ENCODE measurements around the gene CDKN3. TPM values are rescaled to one million over a fixed set of nuclear protein-coding genes. Genes with fewer than 3 reads are reported as not detected.

CDKN3 gene
- total RNA-seq, 2 experiments from 2014 or later = 116 to 123 TPM

GRCh38 chr14:54356172-54356571, 40.6 kb upstream of the CDKN3 start:
- no peak overlapping the region for H3K4me3 Mint-ChIP-seq
- no peak overlapping the region for H3K27ac Mint-ChIP-seq
- peaks cover 6% of the 10 kb centered on the region for H3K4me1 Mint-ChIP-seq (ENCODE audit: low read depth)
- H3K27me3 Mint-ChIP-seq (ENCODE audit: low read depth) = peaks cover 38% of the 10 kb centered on the region
- no peak for ATAC-seq
- H3K36me3 Mint-ChIP-seq (ENCODE audit: low read depth) = no peaks in the 10 kb centered on the region
- no peaks in the 10 kb centered on the region for H3K9me3 Mint-ChIP-seq (ENCODE audit: insufficient read depth)
- ChIA-PET POLR2A (no interaction called here), CTCF (interaction anchor here (1.9 kb wide), 1 partner anchor 8 kb away, joined by 11 read pairs; no protein-coding TSS in a partner anchor)
- no peak for DNase-seq

DNA sequence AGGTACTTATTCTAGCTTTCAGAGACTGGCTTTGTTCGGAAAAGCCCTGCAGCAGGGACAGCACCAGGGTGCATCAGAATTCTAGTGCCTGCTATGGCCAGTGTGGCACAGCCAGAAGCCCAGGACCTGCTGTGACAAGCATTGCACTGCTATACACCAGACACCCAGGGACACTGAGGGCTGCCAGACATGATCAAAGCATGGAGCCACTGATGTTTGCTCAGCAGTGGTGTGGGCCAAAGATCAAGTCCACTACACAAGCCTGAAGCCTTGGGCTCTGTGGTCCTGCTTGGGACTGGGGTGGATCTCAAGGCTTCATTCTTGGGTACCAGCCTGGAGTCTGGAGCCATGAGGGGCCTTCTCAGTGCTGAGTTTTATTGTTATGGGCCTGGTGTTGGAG, 36.1 kb upstream of the CDKN3 start:
- H3K27ac Mint-ChIP-seq = no peak overlapping the region
- H3K36me3 Mint-ChIP-seq (ENCODE audit: low read depth) = no peaks in the 10 kb centered on the region
- POLR2A ChIA-PET = no interaction called here
- DNase-seq = no peak
- H3K9me3 Mint-ChIP-seq (ENCODE audit: insufficient read depth) = no peaks in the 10 kb centered on the region
- no peak for ATAC-seq
- peaks cover 43% of the 10 kb centered on the region for H3K27me3 Mint-ChIP-seq (ENCODE audit: low read depth)
- CTCF ChIA-PET = interaction anchor here (2.1 kb wide), 1 partner anchor 12 kb away, joined by 14 read pairs; no protein-coding TSS in a partner anchor
- no peak overlapping the region for H3K4me3 Mint-ChIP-seq
- peaks cover 6% of the 10 kb centered on the region for H3K4me1 Mint-ChIP-seq (ENCODE audit: low read depth)

DNA sequence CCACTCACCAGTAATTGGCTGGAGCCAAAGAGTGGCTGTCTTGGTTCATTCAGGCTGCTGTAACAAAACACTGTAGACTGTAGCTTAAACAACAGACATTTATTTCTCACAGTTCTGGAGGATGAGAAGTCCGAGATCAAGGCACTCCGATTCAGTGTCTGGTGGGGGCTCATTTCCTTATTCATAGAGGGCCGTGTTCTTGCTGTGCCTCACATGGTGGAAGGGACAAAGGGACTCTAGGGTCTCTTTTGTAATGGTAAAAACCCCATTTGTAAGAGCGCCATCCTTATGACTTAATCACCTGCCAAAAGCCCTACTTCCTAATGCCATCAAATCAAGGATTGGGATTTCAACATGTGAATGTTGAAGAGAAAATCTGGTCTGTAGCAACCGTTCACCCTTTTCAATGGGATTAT, 34.7 kb upstream of the CDKN3 start:
- ATAC-seq = no peak
- CTCF ChIA-PET = no interaction called here
- Mint-ChIP-seq H3K9me3 (ENCODE audit: insufficient read depth) (no peaks in the 10 kb centered on the region), H3K27ac (no peak overlapping the region), H3K4me3 (no peak overlapping the region), H3K36me3 (ENCODE audit: low read depth) (no peaks in the 10 kb centered on the region), H3K27me3 (ENCODE audit: low read depth) (peaks cover 40% of the 10 kb centered on the region), H3K4me1 (ENCODE audit: low read depth) (peaks cover 6% of the 10 kb centered on the region)
- DNase-seq = no peak
- POLR2A ChIA-PET = no interaction called here

DNA sequence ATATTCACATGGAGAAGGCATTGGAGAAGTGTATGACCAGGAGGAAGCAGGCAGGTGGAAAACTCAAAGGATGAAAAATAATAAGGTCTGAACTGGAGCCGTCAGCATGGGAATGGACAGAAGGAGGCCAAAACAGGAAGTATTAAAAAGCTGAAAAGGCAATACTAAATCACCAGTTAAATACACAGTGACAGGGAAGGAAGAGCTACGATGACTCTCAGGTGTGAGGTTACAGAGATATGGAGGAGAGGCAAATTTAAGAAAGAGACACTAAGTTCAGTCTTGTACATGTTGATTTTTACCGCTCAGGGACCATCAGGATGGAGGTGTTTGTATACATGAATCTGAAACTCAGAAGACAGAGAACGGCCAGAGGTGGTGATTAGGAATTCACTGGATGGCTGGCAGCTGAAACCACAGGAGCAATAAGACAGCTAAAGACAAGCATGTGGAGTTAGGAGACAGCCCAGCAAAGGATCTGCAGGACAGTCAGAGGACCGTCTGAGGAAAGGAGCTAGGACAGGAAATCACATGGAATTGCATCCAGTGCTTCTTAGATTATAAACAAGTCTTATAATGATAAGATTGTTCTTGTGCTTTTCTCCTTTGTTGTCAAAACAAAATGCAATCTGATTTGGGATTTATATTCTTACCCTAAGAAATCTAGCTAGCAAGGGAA, 33.9 kb upstream of the CDKN3 start:
- ATAC-seq (no peak), DNase-seq (no peak)
- POLR2A ChIA-PET = interaction anchor here (0.6 kb wide), 1 partner anchor 425 kb away, joined by 3 read pairs; no protein-coding TSS in a partner anchor
- CTCF ChIA-PET = interaction anchor here (1.1 kb wide), 1 partner anchor 15 kb away, joined by 7 read pairs; no protein-coding TSS in a partner anchor
- Mint-ChIP-seq H3K36me3 (ENCODE audit: low read depth) (no peaks in the 10 kb centered on the region), H3K4me1 (ENCODE audit: low read depth) (peaks cover 6% of the 10 kb centered on the region), H3K4me3 (no peak overlapping the region), H3K27ac (no peak overlapping the region), H3K9me3 (ENCODE audit: insufficient read depth) (no peaks in the 10 kb centered on the region), H3K27me3 (ENCODE audit: low read depth) (peaks cover 38% of the 10 kb centered on the region)

DNA sequence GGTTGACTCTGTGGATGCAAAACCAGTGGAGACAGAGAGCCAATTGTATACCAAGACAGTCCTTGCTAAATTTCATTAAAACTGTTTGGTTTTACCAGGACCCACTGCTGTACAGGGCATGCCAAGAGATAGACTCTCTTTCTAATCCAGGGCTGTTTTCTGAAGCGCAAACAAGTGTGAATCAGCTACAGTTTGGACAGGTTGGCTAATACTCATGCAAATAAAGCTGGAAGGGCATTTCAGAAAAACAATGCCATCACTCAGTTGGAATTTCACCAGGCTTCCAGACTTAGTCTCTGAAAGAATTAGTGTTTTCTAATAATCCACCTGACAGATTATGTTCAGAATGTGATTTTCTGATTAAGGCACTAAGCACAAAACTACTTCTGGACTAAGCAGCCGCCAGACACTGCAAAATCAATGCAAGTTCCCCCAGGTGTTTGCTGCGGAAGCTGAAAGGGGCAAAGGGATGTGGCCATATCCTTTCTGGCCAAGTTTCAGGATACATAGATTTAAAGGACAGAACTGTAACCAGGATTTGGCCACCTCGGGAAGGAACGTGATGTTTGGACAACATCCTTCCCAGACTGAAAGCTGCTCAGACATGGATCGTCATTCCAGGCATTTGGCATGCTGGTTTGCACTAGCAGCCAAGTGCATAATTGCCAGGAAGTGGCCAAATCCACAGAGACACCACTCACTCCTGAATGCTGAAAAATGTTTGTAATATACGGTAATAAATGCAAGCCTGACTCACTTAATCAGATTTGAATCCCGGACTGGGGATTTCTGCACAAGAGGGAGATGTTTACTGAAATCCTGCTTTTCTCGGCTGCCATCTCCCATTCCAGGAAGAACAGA, 32.0 kb upstream of the CDKN3 start:
- ChIA-PET CTCF (no interaction called here), POLR2A (no interaction called here)
- no peak overlapping the region for H3K27ac Mint-ChIP-seq
- DNase-seq (no peak), ATAC-seq (no peak)
- peaks cover 6% of the 10 kb centered on the region for H3K4me1 Mint-ChIP-seq (ENCODE audit: low read depth)
- peaks cover 31% of the 10 kb centered on the region for H3K27me3 Mint-ChIP-seq (ENCODE audit: low read depth)
- no peaks in the 10 kb centered on the region for H3K9me3 Mint-ChIP-seq (ENCODE audit: insufficient read depth)
- no peak overlapping the region for H3K4me3 Mint-ChIP-seq
- H3K36me3 Mint-ChIP-seq (ENCODE audit: low read depth) = no peaks in the 10 kb centered on the region

GRCh38 chr14:54366736-54367735, 29.8 kb upstream of the CDKN3 start:
- DNase-seq (peak; percentile 39), ATAC-seq (peak; percentile 84)
- peaks cover 6% of the 10 kb centered on the region for H3K4me1 Mint-ChIP-seq (ENCODE audit: low read depth)
- H3K27ac Mint-ChIP-seq = no peak overlapping the region
- H3K4me3 Mint-ChIP-seq = no peak overlapping the region
- no peaks in the 10 kb centered on the region for H3K9me3 Mint-ChIP-seq (ENCODE audit: insufficient read depth)
- CTCF ChIA-PET = interaction anchor here (0.6 to 1.4 kb wide), 8 partner anchors 9 to 408 kb away, joined by 3 to 5 read pairs (median 3); no protein-coding TSS in a partner anchor
- POLR2A ChIA-PET = no interaction called here
- no peaks in the 10 kb centered on the region for H3K36me3 Mint-ChIP-seq (ENCODE audit: low read depth)
- H3K27me3 Mint-ChIP-seq (ENCODE audit: low read depth) = peaks cover 25% of the 10 kb centered on the region

DNA sequence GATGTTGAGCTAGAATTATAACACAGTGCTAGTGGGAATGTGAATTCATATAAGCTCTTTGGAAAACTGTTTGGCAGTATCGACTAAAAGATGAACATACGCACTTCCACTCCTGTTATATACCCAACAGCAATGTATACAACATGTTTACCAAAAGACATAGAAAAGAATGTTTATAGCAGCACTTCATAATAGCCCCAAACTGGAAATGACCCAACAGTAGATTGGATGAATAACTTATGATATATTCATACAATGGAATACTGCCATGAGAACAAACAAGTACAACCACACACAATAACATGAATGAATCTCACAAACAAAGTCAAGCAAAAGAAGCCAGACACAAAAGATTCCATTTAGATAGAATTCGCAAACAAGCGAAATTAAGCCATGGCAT, 28.5 kb upstream of the CDKN3 start:
- H3K27me3 Mint-ChIP-seq (ENCODE audit: low read depth) = peaks cover 16% of the 10 kb centered on the region
- ATAC-seq = no peak
- H3K4me3 Mint-ChIP-seq = no peak overlapping the region
- DNase-seq = no peak
- no peaks in the 10 kb centered on the region for H3K36me3 Mint-ChIP-seq (ENCODE audit: low read depth)
- peaks cover 6% of the 10 kb centered on the region for H3K4me1 Mint-ChIP-seq (ENCODE audit: low read depth)
- ChIA-PET POLR2A (no interaction called here), CTCF (interaction anchor here (1.4 kb wide), 1 partner anchor 20 kb away, joined by 4 read pairs; no protein-coding TSS in a partner anchor)
- H3K9me3 Mint-ChIP-seq (ENCODE audit: insufficient read depth) = no peaks in the 10 kb centered on the region
- no peak overlapping the region for H3K27ac Mint-ChIP-seq

- peaks cover under 1% of the 10 kb centered on the region for H3K4me1 Mint-ChIP-seq (ENCODE audit: low read depth)
- peaks cover 13% of the 10 kb centered on the region for H3K27me3 Mint-ChIP-seq (ENCODE audit: low read depth)
- ChIA-PET CTCF (no interaction called here), POLR2A (no interaction called here)
- no peak overlapping the region for H3K4me3 Mint-ChIP-seq
- no peaks in the 10 kb centered on the region for H3K36me3 Mint-ChIP-seq (ENCODE audit: low read depth)
- H3K27ac Mint-ChIP-seq = no peak overlapping the region
- DNase-seq (no peak), ATAC-seq (no peak)
- H3K9me3 Mint-ChIP-seq (ENCODE audit: insufficient read depth) = no peaks in the 10 kb centered on the region
Observed at GRCh38 chr14:54369343-54369742, 27.5 kb upstream of the CDKN3 start.

DNA sequence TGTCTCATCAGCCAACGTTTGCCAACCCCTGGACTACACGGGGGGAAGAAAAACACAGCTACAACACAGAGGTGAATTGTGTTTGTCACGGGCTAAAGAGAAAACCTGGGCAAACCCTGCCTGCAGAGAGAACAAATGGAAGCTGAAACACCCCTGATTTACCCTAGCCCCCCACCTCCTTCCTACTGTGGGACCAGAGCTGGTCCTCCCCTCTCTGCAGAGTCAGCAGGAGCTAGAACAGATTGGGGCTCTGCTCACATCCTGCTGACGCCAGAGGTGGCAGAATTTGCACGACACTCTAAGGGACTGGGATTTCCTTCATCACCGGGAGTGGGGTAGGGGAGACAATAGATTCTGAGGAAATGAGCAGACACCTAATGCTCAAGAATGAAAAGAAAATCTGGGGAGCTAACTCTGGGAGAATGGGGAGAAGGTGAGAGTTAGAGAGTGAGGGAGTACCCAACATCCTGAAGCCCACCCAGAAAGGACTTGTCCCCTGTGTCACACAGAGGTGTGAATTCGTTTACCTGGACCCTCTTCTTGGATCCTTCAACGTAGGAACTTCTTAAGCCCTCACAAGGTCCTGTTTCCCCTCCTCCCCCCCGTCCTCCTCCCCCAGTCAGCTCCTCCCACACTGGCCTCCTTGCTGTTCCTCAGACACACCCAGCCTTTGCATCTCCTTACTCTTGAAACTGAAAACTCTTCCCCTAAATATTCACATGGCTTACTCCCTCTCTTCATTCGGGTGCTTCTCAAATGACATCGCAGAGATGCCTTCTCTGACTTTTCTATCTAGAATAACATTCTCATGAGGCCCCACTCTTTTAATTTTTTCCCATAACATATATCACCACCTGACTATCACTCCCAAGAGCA, 26.2 kb upstream of the CDKN3 start:
- H3K4me1 Mint-ChIP-seq (ENCODE audit: low read depth) = no peaks in the 10 kb centered on the region
- CTCF ChIA-PET = interaction anchor here (0.6 to 0.7 kb wide), 2 partner anchors 23 to 403 kb away, joined by 3 read pairs; no protein-coding TSS in a partner anchor
- no peak overlapping the region for H3K27ac Mint-ChIP-seq
- H3K4me3 Mint-ChIP-seq = no peak overlapping the region
- DNase-seq (no peak), ATAC-seq (no peak)
- no peaks in the 10 kb centered on the region for H3K9me3 Mint-ChIP-seq (ENCODE audit: insufficient read depth)
- POLR2A ChIA-PET = no interaction called here
- H3K36me3 Mint-ChIP-seq (ENCODE audit: low read depth) = no peaks in the 10 kb centered on the region
- H3K27me3 Mint-ChIP-seq (ENCODE audit: low read depth) = peaks cover 13% of the 10 kb centered on the region

DNA sequence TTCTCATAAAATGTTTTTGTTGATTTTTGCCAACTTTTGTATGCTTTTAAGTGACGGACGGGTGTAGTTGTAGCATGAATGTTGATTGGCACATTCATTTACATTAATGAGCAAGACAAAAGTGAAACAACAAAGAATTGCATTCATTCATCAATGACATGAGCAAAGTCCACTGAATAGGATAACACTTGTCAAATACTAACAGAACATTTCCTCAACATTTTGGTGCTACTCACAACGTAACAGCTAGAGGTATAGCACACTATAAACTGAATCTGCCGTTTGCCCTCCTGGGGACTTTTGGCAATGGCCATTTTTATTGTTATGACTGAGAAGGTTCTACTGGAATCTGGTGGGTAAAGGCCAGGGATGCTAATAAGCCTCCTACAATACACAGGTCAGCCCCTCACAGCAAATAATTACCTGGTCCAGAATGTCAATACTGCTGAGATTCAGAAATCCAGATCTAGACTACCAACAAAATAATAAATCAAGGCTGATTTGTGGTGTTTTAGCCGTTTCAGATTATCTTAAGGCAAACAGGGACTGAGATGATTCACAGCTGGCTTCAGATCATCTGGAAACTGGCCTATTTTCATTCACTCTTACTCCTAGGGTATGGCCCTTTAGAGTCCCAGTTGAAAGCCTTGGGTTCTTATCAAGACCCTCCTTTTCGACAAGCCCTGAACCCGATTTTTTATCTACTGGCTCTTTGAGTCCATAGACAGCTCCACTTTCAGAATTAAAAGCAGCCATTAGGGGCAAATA, 22.5 kb upstream of the CDKN3 start:
- H3K4me3 Mint-ChIP-seq = no peak overlapping the region
- H3K27me3 Mint-ChIP-seq (ENCODE audit: low read depth) = peaks cover 15% of the 10 kb centered on the region
- ATAC-seq = no peak

More for the DNA sequence above, 22.5 kb upstream of the CDKN3 start:
- DNase-seq = no peak
- H3K9me3 Mint-ChIP-seq (ENCODE audit: insufficient read depth) = no peaks in the 10 kb centered on the region
- CTCF ChIA-PET = no interaction called here
- no peak overlapping the region for H3K27ac Mint-ChIP-seq
- H3K4me1 Mint-ChIP-seq (ENCODE audit: low read depth) = no peaks in the 10 kb centered on the region
- H3K36me3 Mint-ChIP-seq (ENCODE audit: low read depth) = no peaks in the 10 kb centered on the region
- POLR2A ChIA-PET = no interaction called here
